Measurements from ENCODE around the gene PBX1.

DNA sequence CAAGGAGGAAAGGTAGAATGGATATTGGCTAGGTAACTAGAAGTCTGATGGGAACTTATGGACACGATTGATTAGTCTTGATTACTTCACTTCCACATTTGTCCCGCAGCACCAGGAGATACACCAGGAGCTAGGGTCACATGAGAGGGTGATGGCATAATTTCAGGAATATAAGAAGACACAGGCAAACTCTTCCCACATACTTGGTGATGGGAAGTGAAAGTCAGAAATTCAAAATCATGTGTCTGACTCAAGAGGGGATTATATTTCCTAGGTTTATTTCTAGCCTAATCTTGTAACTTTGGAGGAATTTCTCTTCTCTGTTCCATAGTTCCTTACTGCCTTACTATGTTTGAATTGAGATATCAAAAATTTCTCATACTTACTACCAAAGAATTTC lies 185.0 kb downstream of the PBX1 start:
- TF ChIP-seq, protein P1, sequence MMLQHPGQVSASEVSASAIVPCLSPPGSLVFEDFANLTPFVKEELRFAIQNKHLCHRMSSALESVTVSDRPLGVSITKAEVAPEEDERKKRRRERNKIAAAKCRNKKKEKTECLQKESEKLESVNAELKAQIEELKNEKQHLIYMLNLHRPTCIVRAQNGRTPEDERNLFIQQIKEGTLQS (IDR thresholded peaks at IDR 0.05; ENCODE audit: borderline replicate concordance, extremely low read depth, low read depth, low read length), result no peak
- TF ChIP-seq CHD4 (IDR thresholded peaks at IDR 0.05), result no peak
